ENCODE data around the gene FAM210A. TPM values are rescaled to one million over a fixed set of nuclear protein-coding genes. Genes with fewer than 3 reads are reported as not detected.

The FAM210A gene
- total RNA-seq, 1 donor from 2014 or later, result 52.9 TPM

- Histone ChIP-seq H3K4me3 (no peak overlapping the region), H3K27ac (replicated peaks) (peak overlapping the region; percentile 79)
- intact Hi-C loops (cut with micrococcal nuclease), result no loop called here
Measured at GRCh38 chr18:13661779-13662256, 64.5 kb downstream of the FAM210A start.

GRCh38 chr18:13661051-13661778 is 65.1 kb downstream of the FAM210A start:
- H3K4me1 ChIP-seq, result peaks cover 53% of the 10 kb centered on the region
- H3K4me3 ChIP-seq, result no peak overlapping the region
- peaks cover 14% of the 10 kb centered on the region for H3K36me3 ChIP-seq
- no peaks in the 10 kb centered on the region for H3K9me3 ChIP-seq (replicated peaks)
- intact Hi-C loops (cut with micrococcal nuclease), result no loop called here
- peak overlapping the region; percentile 79 for H3K27ac ChIP-seq (replicated peaks)
- no peak for TF ChIP-seq CTCF (IDR thresholded peaks at IDR 0.05; ENCODE audit: borderline replicate concordance)
- H3K27me3 ChIP-seq (ENCODE audit: low read depth), result no peaks in the 10 kb centered on the region
- no peak for DNase-seq

More at GRCh38 chr18:13661779-13662256, 64.5 kb downstream of the FAM210A start:
- Histone ChIP-seq H3K9me3 (replicated peaks) (no peaks in the 10 kb centered on the region), H3K27me3 (ENCODE audit: low read depth) (no peaks in the 10 kb centered on the region), H3K4me1 (peaks cover 59% of the 10 kb centered on the region), H3K36me3 (peaks cover 16% of the 10 kb centered on the region)
- no peak for TF ChIP-seq CTCF (IDR thresholded peaks at IDR 0.05; ENCODE audit: borderline replicate concordance)
- DNase-seq, result no peak

- no peak for DNase-seq
- Histone ChIP-seq H3K4me1 (peaks cover 51% of the 10 kb centered on the region), H3K4me3 (no peak overlapping the region), H3K36me3 (peaks cover 7% of the 10 kb centered on the region), H3K9me3 (replicated peaks) (no peaks in the 10 kb centered on the region), H3K27ac (replicated peaks) (peak overlapping the region; percentile 79), H3K27me3 (ENCODE audit: low read depth) (no peaks in the 10 kb centered on the region)
- intact Hi-C loops (cut with micrococcal nuclease), result no loop called here
- TF ChIP-seq CTCF (IDR thresholded peaks at IDR 0.05; ENCODE audit: borderline replicate concordance), result no peak
Measured at GRCh38 chr18:13660510-13660909, 65.8 kb downstream of the FAM210A start.

- Histone ChIP-seq H3K36me3 (no peaks in the 10 kb centered on the region), H3K4me1 (peaks cover 49% of the 10 kb centered on the region), H3K9me3 (replicated peaks) (no peaks in the 10 kb centered on the region), H3K4me3 (no peak overlapping the region), H3K27ac (replicated peaks) (peak overlapping the region; percentile 22), H3K27me3 (ENCODE audit: low read depth) (no peaks in the 10 kb centered on the region)
- no peak for DNase-seq
- intact Hi-C loops (cut with micrococcal nuclease), result no loop called here
- TF ChIP-seq CTCF (IDR thresholded peaks at IDR 0.05; ENCODE audit: borderline replicate concordance), result no peak
Measured at GRCh38 chr18:13658436-13659204, 67.7 kb downstream of the FAM210A start.

- Histone ChIP-seq H3K4me3 (no peak overlapping the region), H3K36me3 (no peaks in the 10 kb centered on the region), H3K27ac (replicated peaks) (peak overlapping the region; percentile 22), H3K27me3 (ENCODE audit: low read depth) (no peaks in the 10 kb centered on the region), H3K9me3 (replicated peaks) (no peaks in the 10 kb centered on the region), H3K4me1 (peaks cover 50% of the 10 kb centered on the region)
- intact Hi-C loops (cut with micrococcal nuclease), result no loop called here
- DNase-seq, result no peak
- no peak for TF ChIP-seq CTCF (IDR thresholded peaks at IDR 0.05; ENCODE audit: borderline replicate concordance)
Measured at GRCh38 chr18:13657974-13658373, 68.4 kb downstream of the FAM210A start.
